ENCODE measurements around the gene TMC8. TPM values are rescaled to one million over a fixed set of nuclear protein-coding genes. Genes with fewer than 3 reads are reported as not detected.
"Not testable (repeated sequence)": the region's sequence is repeated elsewhere in the genome, so short reads cannot be mapped to it uniquely, and the experiment has no call there.

TMC8 gene
- total RNA-seq (35.9 TPM), polyA plus RNA-seq (ENCODE audit: insufficient read depth, low read depth, low replicate concordance) (1.0 TPM)
- long read RNA-seq, donor 1 = 0 reads
- long read RNA-seq, donor 2 = 0 reads
- long read RNA-seq, donor 3 = 0 reads
- long read RNA-seq, donor 4, full-length matches to known transcripts = 1 of 1 reads
- long read RNA-seq, donor 4, partial matches to known transcripts = 0 of 1 reads
- long read RNA-seq, donor 4, other reads (novel, unspliced or antisense) = 0 of 1 reads
- long read RNA-seq, donor 5 = 0 reads
- long read RNA-seq, donor 6 = 0 reads
- long read RNA-seq, donor 7, partial matches to known transcripts = 4 of 20 reads
- long read RNA-seq, donor 7, other reads (novel, unspliced or antisense) = 16 of 20 reads
- long read RNA-seq, donor 8 = 0 reads
- long read RNA-seq, donor 9 = 0 reads
- long read RNA-seq, donor 10 = 0 reads

GRCh38 chr17:78130437-78131101 is at the start of gene TMC8:
Gene TMC8, plus strand, starts transcription at chr17:78130771. Its CDS starts 818 bp downstream, at chr17:78131589.
- Histone ChIP-seq H3K9ac (ENCODE audit: low read length in 3 of 3) (no peak within 1 kb of the TSS), H3K36me3 (ENCODE audit: control insufficient read depth in 2 of 3, insufficient read depth in 3 of 3, low read length in 3 of 3) (no peaks in the 10 kb centered on the region), H3K4me3 (ENCODE audit: low read length in 3 of 3) (no peak within 1 kb of the TSS), H3K27ac (ENCODE audit: low read depth in 2 of 2, low read length in 2 of 2) (peak within 1 kb of the TSS; percentile 3 to 5), H3K4me1 (ENCODE audit: control insufficient read depth in 2 of 3, insufficient read depth in 2 of 3, low read depth in 1 of 3, low read length in 3 of 3) (peaks cover 0 to 22% (median 0%) of the 10 kb centered on the region in 3 donors), H3K9me3 (ENCODE audit: control insufficient read depth in 2 of 3, insufficient read depth in 1 of 3, low read length in 3 of 3) (no peaks in the 10 kb centered on the region), H3K27me3 (ENCODE audit: control insufficient read depth, insufficient read depth, low read length) (no peaks in the 10 kb centered on the region)
- intact Hi-C loops (cut with DNase I) = no loop called here
- FAIRE-seq (no peak), DNase-seq (peak in 2 of 5 donors; percentile 42 to 80)
- TF ChIP-seq CTCF (IDR thresholded peaks at IDR 0.05; ENCODE audit: borderline replicate concordance, extremely low read depth, insufficient read depth) = no peak

GRCh38 chr17:78081551-78081950 is 49.0 kb upstream of the TMC8 start:
- peaks cover 0 to 30% (median 23%) of the 10 kb centered on the region in 3 donors for H3K36me3 ChIP-seq (ENCODE audit: control insufficient read depth in 2 of 3, insufficient read depth in 3 of 3, low read length in 3 of 3)
- H3K9ac ChIP-seq (ENCODE audit: low read length in 3 of 3) = no peak overlapping the region
- no peak overlapping the region for H3K4me3 ChIP-seq (ENCODE audit: low read length in 3 of 3)
- TF ChIP-seq CTCF (IDR thresholded peaks at IDR 0.05; ENCODE audit: borderline replicate concordance, extremely low read depth, insufficient read depth) = no peak
- H3K27ac ChIP-seq (ENCODE audit: low read depth in 2 of 2, low read length in 2 of 2) = no peak overlapping the region
- H3K9me3 ChIP-seq (ENCODE audit: control insufficient read depth in 2 of 3, insufficient read depth in 1 of 3, low read length in 3 of 3) = no peaks in the 10 kb centered on the region
- no peaks in the 10 kb centered on the region for H3K4me1 ChIP-seq (ENCODE audit: control insufficient read depth in 2 of 3, insufficient read depth in 2 of 3, low read depth in 1 of 3, low read length in 3 of 3)
- H3K27me3 ChIP-seq (ENCODE audit: control insufficient read depth, insufficient read depth, low read length) = no peaks in the 10 kb centered on the region
- intact Hi-C loops (cut with DNase I) = no loop called here
- no peak for FAIRE-seq
- no peak for DNase-seq

GRCh38 chr17:78082355-78082872 is 48.2 kb upstream of the TMC8 start:
- intact Hi-C loops (cut with DNase I); H3K4me1 ChIP-seq (ENCODE audit: control insufficient read depth in 2 of 3, insufficient read depth in 2 of 3, low read depth in 1 of 3, low read length in 3 of 3); H3K4me3 ChIP-seq (ENCODE audit: low read length in 3 of 3); H3K27me3 ChIP-seq (ENCODE audit: control insufficient read depth, insufficient read depth, low read length); FAIRE-seq; H3K9me3 ChIP-seq (ENCODE audit: control insufficient read depth in 2 of 3, insufficient read depth in 1 of 3, low read length in 3 of 3); H3K27ac ChIP-seq (ENCODE audit: low read depth in 2 of 2, low read length in 2 of 2); H3K9ac ChIP-seq (ENCODE audit: low read length in 3 of 3); DNase-seq: not testable (repeated sequence)
- H3K36me3 ChIP-seq (ENCODE audit: control insufficient read depth in 2 of 3, insufficient read depth in 3 of 3, low read length in 3 of 3) = peaks cover 0 to 34% (median 27%) of the 10 kb centered on the region in 3 donors

GRCh38 chr17:78082988-78083387 is 47.6 kb upstream of the TMC8 start:
- no peak overlapping the region for H3K4me3 ChIP-seq (ENCODE audit: low read length in 3 of 3)
- intact Hi-C loops (cut with DNase I) = no loop called here
- no peaks in the 10 kb centered on the region for H3K27me3 ChIP-seq (ENCODE audit: control insufficient read depth, insufficient read depth, low read length)
- no peak for DNase-seq
- H3K4me1 ChIP-seq (ENCODE audit: control insufficient read depth in 2 of 3, insufficient read depth in 2 of 3, low read depth in 1 of 3, low read length in 3 of 3) = no peaks in the 10 kb centered on the region
- H3K36me3 ChIP-seq (ENCODE audit: control insufficient read depth in 2 of 3, insufficient read depth in 3 of 3, low read length in 3 of 3) = peaks cover 0 to 29% (median 25%) of the 10 kb centered on the region in 3 donors
- H3K27ac ChIP-seq (ENCODE audit: low read depth in 2 of 2, low read length in 2 of 2) = no peak overlapping the region
- no peak overlapping the region for H3K9ac ChIP-seq (ENCODE audit: low read length in 3 of 3)
- no peak for TF ChIP-seq CTCF (IDR thresholded peaks at IDR 0.05; ENCODE audit: borderline replicate concordance, extremely low read depth, insufficient read depth)
- H3K9me3 ChIP-seq (ENCODE audit: control insufficient read depth in 2 of 3, insufficient read depth in 1 of 3, low read length in 3 of 3) = no peaks in the 10 kb centered on the region
- FAIRE-seq = no peak

Data from kidney (tissue), 22 donors.